NCI-H69 (cell line): Measurements from ENCODE around the gene PAF1.
A peak's percentile ranks its signal among the peaks of the same experiment; 100 is the strongest.

Experiments
- DNase-seq: peaks from one replicate; lab custom pipeline; 2025; lab: John Stamatoyannopoulos, UW

The PAF1 gene

GRCh38 chr19:39417463-39418181 is 26.7 kb upstream of the PAF1 start:
- no peak for DNase-seq

DNA sequence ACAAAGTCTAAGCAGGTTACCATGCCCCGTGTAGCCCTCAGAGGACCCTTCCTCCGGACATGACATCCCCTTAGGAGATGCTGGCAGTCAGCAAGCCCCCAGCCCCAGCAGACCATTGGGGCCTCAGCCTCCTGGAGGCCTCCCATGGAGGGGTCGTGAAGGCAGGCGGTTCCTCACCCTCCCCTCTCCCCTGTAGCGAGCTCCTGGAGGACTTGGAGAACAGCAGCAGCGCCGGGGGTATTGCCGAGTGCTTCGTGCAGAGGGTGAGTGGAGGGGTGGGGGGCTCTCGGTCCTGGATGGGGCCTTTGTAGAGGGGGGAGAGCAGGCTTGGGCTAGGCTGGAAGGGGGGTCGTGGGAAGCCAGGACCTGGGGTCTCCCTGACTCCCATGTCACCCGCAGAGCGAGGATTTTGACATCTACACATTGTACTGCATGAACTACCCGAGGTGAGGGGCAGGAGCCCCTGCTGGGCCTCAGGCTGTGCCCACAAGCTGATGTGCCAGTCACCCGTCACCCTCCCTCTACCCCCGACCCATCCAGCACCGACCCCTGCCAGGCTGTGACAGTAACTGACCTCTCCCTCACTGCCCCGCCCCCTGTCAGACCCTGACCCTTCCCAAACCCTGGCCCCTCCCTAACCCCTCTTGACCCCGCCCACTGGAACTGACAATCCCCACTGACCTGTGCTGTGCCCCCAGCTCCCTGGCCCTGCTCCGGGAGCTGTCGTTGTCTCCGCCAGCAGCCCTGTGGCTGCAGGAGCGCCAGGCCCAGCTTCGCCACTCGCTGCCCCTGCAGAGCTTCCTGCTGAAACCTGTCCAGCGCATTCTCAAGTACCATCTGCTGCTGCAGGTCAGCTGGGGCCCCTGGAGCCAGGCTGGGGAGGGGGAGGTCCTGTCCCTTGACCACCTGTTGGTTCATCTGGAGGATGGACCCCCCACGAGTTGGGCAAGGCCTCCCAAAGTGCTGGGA is 25.5 kb upstream of the PAF1 start:
- DNase-seq = peak; percentile 30

GRCh38 chr19:39415111-39416046 is 24.5 kb upstream of the PAF1 start:
- DNase-seq = no peak

GRCh38 chr19:39413911-39414608 is 23.2 kb upstream of the PAF1 start:
- no peak for DNase-seq

GRCh38 chr19:39413272-39413910 is 22.5 kb upstream of the PAF1 start:
- peak; percentile 83 for DNase-seq

GRCh38 chr19:39412867-39413271 is 22.0 kb upstream of the PAF1 start:
- no peak for DNase-seq

GRCh38 chr19:39412100-39412866 is 21.4 kb upstream of the PAF1 start, which contains the start of gene PLEKHG2:
Gene PLEKHG2, plus strand, starts transcription at chr19:39412669. Its CDS starts 1,418 bp downstream, at chr19:39414087.
- DNase-seq = peak; percentile 100

GRCh38 chr19:39411832-39412099 is 20.9 kb upstream of the PAF1 start:
- DNase-seq = peak; percentile 93

GRCh38 chr19:39411081-39411831 is 20.4 kb upstream of the PAF1 start:
- peak; percentile 53 for DNase-seq

GRCh38 chr19:39410831-39411080 is 19.9 kb upstream of the PAF1 start:
- no peak for DNase-seq

DNA sequence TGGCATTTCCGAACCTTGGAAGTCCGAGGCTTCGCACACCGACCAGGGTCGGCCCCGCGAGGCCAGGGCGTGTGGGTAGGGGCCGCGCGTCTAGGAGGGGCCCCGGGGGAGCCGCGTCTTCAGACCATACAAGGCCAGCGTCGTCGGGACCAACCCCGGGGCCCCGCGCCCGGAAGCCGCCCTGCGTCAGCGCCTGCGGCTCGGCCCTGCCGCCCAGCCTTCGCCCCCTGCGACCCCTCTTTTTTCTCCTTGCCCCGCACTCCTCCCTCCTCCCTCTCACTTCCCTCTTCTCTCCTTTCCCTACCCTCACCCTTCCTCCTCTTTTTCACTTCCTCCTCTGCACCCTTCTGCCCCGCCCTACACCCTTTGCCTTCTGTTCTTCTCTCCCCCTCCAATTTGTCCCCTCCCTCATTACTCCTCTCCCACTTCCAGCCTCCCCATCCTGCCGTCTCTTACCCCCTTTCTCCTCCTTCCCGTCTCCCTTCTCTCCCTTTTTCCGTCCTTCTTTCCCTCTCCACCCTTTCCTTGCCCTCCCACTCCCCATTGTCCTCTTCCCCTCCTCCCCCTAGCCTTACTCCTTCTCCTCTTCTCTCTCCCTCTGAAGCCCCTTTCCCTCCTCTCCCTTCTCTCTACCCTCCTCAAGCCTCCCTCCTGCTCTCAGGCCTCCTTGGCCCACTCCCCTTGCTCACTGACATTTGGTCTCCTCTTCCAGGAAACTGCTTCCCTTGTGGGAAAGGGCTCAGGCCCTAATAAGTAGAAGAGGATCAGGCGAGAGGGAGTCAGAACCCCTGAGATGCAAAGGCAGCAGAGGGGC is 19.3 kb upstream of the PAF1 start:
- peak; percentile 85 for DNase-seq

- peak; percentile 99 for DNase-seq
Observed at GRCh38 chr19:39409208-39410016, 18.5 kb upstream of the PAF1 start.

- peak; percentile 75 for DNase-seq
Observed at GRCh38 chr19:39408392-39409207, 17.7 kb upstream of the PAF1 start.

DNA sequence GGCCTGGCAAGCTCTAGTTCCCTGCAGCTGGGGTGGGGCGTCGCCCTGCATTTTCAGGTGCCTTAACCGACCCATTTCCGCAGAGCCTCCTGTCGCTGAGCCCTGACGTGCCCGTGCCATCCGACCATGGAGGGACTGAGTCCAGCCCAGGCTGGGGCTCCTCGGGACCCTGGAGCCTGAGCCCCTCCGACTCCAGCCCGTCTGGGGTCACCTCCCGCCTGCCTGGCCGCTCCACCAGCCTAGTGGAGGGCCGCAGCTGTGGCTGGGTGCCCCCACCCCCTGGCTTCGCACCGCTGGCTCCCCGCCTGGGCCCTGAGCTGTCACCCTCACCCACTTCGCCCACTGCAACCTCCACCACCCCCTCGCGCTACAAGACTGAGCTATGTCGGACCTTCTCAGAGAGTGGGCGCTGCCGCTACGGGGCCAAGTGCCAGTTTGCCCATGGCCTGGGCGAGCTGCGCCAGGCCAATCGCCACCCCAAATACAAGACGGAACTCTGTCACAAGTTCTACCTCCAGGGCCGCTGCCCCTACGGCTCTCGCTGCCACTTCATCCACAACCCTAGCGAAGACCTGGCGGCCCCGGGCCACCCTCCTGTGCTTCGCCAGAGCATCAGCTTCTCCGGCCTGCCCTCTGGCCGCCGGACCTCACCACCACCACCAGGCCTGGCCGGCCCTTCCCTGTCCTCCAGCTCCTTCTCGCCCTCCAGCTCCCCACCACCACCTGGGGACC is 16.9 kb upstream of the PAF1 start:
- DNase-seq = no peak

- DNase-seq = no peak
Observed at GRCh38 chr19:39407410-39407659, 16.4 kb upstream of the PAF1 start.

GRCh38 chr19:39406656-39407409 is 15.9 kb upstream of the PAF1 start, which contains the start of gene ZFP36:
Gene ZFP36, plus strand, starts transcription at chr19:39406847. Its CDS starts 58 bp downstream, at chr19:39406905.
- DNase-seq = peak; percentile 85
